HepG2 (cell line): ENCODE results near the gene CADPS. TPM values are rescaled to one million over a fixed set of nuclear protein-coding genes. Genes with fewer than 3 reads are reported as not detected.

Experiments
- ATAC-seq: fragments of 200-7000 bp; cut with Tn5 transposase; 3 replicates; pipeline ENCODE4 v1.9.1; 2020; ENCODE audit warnings: mild to moderate bottlenecking, moderate library complexity
- BruUV-seq: library from RNA; stranded (reverse); fragments of 400-500 nt; replicated peaks from 2 replicates; lab custom pipeline; 2021; lab: Mats Ljungman, UMichigan
- CTCF ChIA-PET: fragments of 300-600 bp; formaldehyde crosslinking; extraction: SDS; loops from one replicate; lab custom pipeline; 2021; ENCODE audit warnings: low total read pairs, inconsistent platforms, low intra/inter-chr PET ratio; lab: Yijun Ruan, JAX
- POLR2A ChIA-PET: fragments of 350-600 bp; sonication (Branson Sonifier 250); formaldehyde crosslinking; loops from one replicate; lab custom pipeline; 2020; ENCODE audit warnings: antibody characterized with exemption, inconsistent platforms; lab: Yijun Ruan, JAX
- DNase-seq: peaks from one replicate; pipeline ENCODE4 v3.0.0-alpha.2; 2015; ENCODE audit warnings: low spot score
- FAIRE-seq: peaks from 3 replicates; lab custom pipeline; 2011; peaks lifted over from hg19 to GRCh38; lab: Jason Lieb, UNC
- H2AFZ ChIP-seq: one replicate; pipeline ENCODE4 v1.6.1; 2011; ENCODE audit warnings: low read length, inconsistent platforms
- H3K27ac ChIP-seq: fragments of 300-600 bp; 3 replicates; pipeline ENCODE4 v1.8.0; 2011; ENCODE audit warnings: mixed run types, mild to moderate bottlenecking, mixed read lengths, low read length, inconsistent platforms; ENCODE audit not compliant: insufficient read depth; ENCODE audit errors: extremely low read length
- H3K27me3 ChIP-seq, 2 experiments: fragments of 200-600 bp in 1 of 2; 2 replicates in 1 of 2; 3 replicates in 1 of 2; pipeline versions ENCODE4 v1.6.0 to v1.8.0; 2011; ENCODE audit warnings: low read length in 2 of 2, mild to moderate bottlenecking in 2 of 2, moderate library complexity in 2 of 2, inconsistent platforms in 1 of 2; ENCODE audit not compliant: insufficient read depth in 2 of 2, control insufficient read depth in 1 of 2
- H3K36me3 ChIP-seq, 2 experiments: fragments of 200-600 bp in 1 of 2; replicated peaks in 1 of 2; 2 replicates in 1 of 2; 3 replicates in 1 of 2; pipeline versions ENCODE4 v1.5.1 to v1.8.0; 2011; ENCODE audit warnings: low read length in 2 of 2, inconsistent platforms in 1 of 2; ENCODE audit not compliant: insufficient read depth in 2 of 2, control insufficient read depth in 1 of 2
- H3K4me1 ChIP-seq: 2 replicates; pipeline ENCODE4 v1.5.1; 2012; ENCODE audit warnings: low read length, inconsistent platforms; ENCODE audit not compliant: insufficient read depth
- H3K4me2 ChIP-seq: 2 replicates; pipeline ENCODE4 v1.6.0; 2011; ENCODE audit warnings: low read depth, low read length, inconsistent platforms
- H3K4me3 ChIP-seq, 3 experiments: fragments of 200-600 bp in 1 of 3; sonication (generic), shearing (Covaris generic) in 1 of 3; replicated peaks in 1 of 3; 2 replicates each; pipeline ENCODE4 v1.5.1; 2011 to 2016; ENCODE audit warnings: low read length in 3 of 3, inconsistent platforms in 2 of 3, low read depth in 2 of 3, mild to moderate bottlenecking in 2 of 3, control low read depth in 1 of 3, mixed read lengths in 1 of 3; ENCODE audit not compliant: insufficient read depth in 1 of 3
- H3K79me2 ChIP-seq: one replicate; pipeline ENCODE4 v1.6.1; 2011; ENCODE audit warnings: low read length, inconsistent platforms; ENCODE audit not compliant: insufficient read depth
- H3K9ac ChIP-seq: 2 replicates; pipeline ENCODE4 v1.6.0; 2011; ENCODE audit warnings: mild to moderate bottlenecking, low read depth, low read length, inconsistent platforms; ENCODE audit not compliant: insufficient read depth
- H3K9me3 ChIP-seq: 2 replicates; pipeline ENCODE4 v1.5.1; 2012; ENCODE audit warnings: mild to moderate bottlenecking, low read length
- H4K20me1 ChIP-seq: 2 replicates; pipeline ENCODE4 v1.6.0; 2011; ENCODE audit warnings: inconsistent platforms, mild to moderate bottlenecking, low read length, moderate library complexity; ENCODE audit not compliant: insufficient read depth
- CAMTA2 ChIP-seq: sonication (generic); formaldehyde crosslinking; IDR thresholded peaks from 2 replicates; pipeline ENCODE4 v1.4.0; 2020; ENCODE audit warnings: mild to moderate bottlenecking, missing genetic modification reagents, borderline replicate concordance
- CBFB ChIP-seq: sonication (generic); formaldehyde crosslinking; IDR thresholded peaks from 2 replicates; pipeline ENCODE4 v1.4.0; 2020; ENCODE audit warnings: missing genetic modification reagents
- ELF4 ChIP-seq: sonication (generic); formaldehyde crosslinking; IDR thresholded peaks from 2 replicates; pipeline ENCODE4 v1.5.0; 2020; ENCODE audit warnings: missing genetic modification reagents, mild to moderate bottlenecking, moderate library complexity, borderline replicate concordance
- FOXK1 ChIP-seq: sonication (generic); formaldehyde crosslinking; IDR thresholded peaks from 2 replicates; pipeline ENCODE4 v1.4.0; 2020; ENCODE audit warnings: low read depth, missing genetic modification reagents, borderline replicate concordance
- HDAC6 ChIP-seq: fragments of 200-600 bp; sonication (generic); IDR thresholded peaks from 2 replicates; pipeline ENCODE4 v1.7.0; 2017; ENCODE audit warnings: mild to moderate bottlenecking, antibody characterized with exemption, low read length, low read depth
- IKZF4 ChIP-seq: sonication (generic); formaldehyde crosslinking; IDR thresholded peaks from 2 replicates; pipeline ENCODE4 v1.5.1; 2020; ENCODE audit warnings: borderline replicate concordance, mild to moderate bottlenecking, low read depth, missing genetic modification reagents; ENCODE audit errors: not compliant biosample characterization
- KLF6 ChIP-seq: IDR thresholded peaks from 2 replicates; pipeline ENCODE4 v1.8.0; 2016; ENCODE audit warnings: missing biosample characterization, missing genetic modification reagents
- SMARCE1 ChIP-seq: fragments of 450-650 bp; IDR thresholded peaks from 2 replicates; pipeline ENCODE4 v1.6.1; 2017; ENCODE audit warnings: borderline replicate concordance
- TBP ChIP-seq: sonication (generic); formaldehyde crosslinking; IDR thresholded peaks from 2 replicates; pipeline ENCODE4 v1.5.0; 2020; ENCODE audit warnings: missing genetic modification reagents
- ZNF510 ChIP-seq: sonication (generic); formaldehyde crosslinking; IDR thresholded peaks from 2 replicates; pipeline ENCODE4 v1.4.0; 2020; ENCODE audit warnings: low read depth, mild to moderate bottlenecking, missing genetic modification reagents
- ZNF577 ChIP-seq: sonication (generic); formaldehyde crosslinking; IDR thresholded peaks from 2 replicates; pipeline ENCODE4 v1.4.0; 2020; ENCODE audit warnings: mild to moderate bottlenecking, low read depth, missing genetic modification reagents, borderline replicate concordance
- WGBS: methylation state at CpG from one replicate; pipeline ENCODE4 v1.1.6; 2017; ENCODE audit warnings: low lambda C conversion rate; 5-methylcytosine and 5-hydroxymethylcytosine counted together
- in situ Hi-C: cut with HindIII; loops from 2 replicates; pipeline ENCODE4 v1.10.0; 2017; ENCODE audit warnings: low pct_unique_long_range_greater_than_20kb; ENCODE audit not compliant: extremely low pct_ligation_motif_present
- intact Hi-C: fragments of 100-400 bp; cut with micrococcal nuclease; formaldehyde crosslinking; loops from one replicate; pipeline ENCODE4 v1.10.0; 2022; ENCODE audit not compliant: unreplicated experiment
- polyA plus RNA-seq, 8 experiments: library from polyadenylated mRNA; depleted of rRNA in 3 of 8; stranded (reverse) in 7 of 8; unstranded in 1 of 8; fragments of >200 nt; fragmentation: Illumina TruSeq in 4 of 8; extraction: Trizol in 4 of 8; gene quantifications; 2 replicates each; pipeline versions ENCODE4 v1.2.1 to v1.2.3, GENCODE V29; 2011 to 2016; ENCODE audit warnings: low read depth in 4 of 8, missing spikeins in 1 of 8, mixed read lengths in 1 of 8; ENCODE audit not compliant: insufficient read depth in 1 of 8
- total RNA-seq, 5 experiments: library from RNA; depleted of rRNA; stranded (reverse); fragments of >200 nt; fragmentation: Illumina TruSeq; extraction: Trizol; gene quantifications; 2 replicates each; pipeline ENCODE4 v1.2.3, GENCODE V29; 2016; ENCODE audit warnings: low read depth in 1 of 5
- TF ChIP-seq, protein P1 (sequence below): sonication (generic); formaldehyde crosslinking; IDR thresholded peaks from 2 replicates; pipeline ENCODE4 v1.9.0; 2021; ENCODE audit warnings: missing genetic modification reagents, borderline replicate concordance
- TF ChIP-seq, protein P2 (sequence below): sonication (generic); formaldehyde crosslinking; IDR thresholded peaks from 2 replicates; pipeline ENCODE4 v1.4.0; 2020; ENCODE audit warnings: missing genetic modification reagents

Gene CADPS
- total and polyA plus RNA-seq, 2 of the 13 experiments (the other 11 are each of a cell fraction or from before 2014, with no cell fraction given), result not detected

DNA sequence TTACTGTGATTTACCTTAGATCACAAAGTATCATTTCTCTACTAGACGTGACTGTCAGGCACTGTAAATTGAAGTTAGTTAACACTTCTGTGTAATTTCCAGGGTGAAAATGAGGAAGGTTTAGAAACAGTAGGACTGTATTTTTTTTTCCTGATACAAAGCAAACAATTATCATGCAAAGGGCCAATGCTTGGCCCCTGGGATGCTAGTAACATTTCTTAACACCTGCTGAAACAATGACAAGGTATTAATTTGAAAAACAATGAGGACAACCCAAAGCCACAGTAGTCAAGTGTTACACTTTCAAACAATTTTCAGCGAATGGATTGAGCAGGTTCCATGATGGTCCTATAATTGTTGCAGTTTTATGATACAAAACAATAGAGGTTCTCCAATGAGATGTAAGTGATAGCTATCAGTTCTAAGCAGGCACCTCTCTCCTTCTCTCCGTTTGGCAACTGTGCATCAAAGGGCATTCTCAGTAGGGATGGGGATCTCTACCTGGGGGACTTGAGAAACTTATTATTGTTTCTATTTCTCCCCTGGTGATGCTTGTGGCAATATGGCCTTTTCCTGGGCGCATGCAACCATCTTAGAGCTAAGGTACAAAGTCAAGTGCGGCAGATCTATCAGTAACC, 435.9 kb downstream of the CADPS start:
- BruUV-seq, result no TSS peak
- ATAC-seq, result no peak
- in situ Hi-C loops, result no loop called here
- Histone ChIP-seq H3K4me3 (no peak overlapping the region), H3K27me3 (peaks cover 0 to 10% of the 10 kb centered on the region in 2 experiments; a peak in 2 of 5 replicates), H3K27ac (no peak overlapping the region), H3K79me2 (no peaks in the 10 kb centered on the region), H3K36me3 (no peaks in the 10 kb centered on the region), H3K4me2 (no peak overlapping the region), H3K9me3 (no peaks in the 10 kb centered on the region), H4K20me1 (no peaks in the 10 kb centered on the region), H3K4me1 (no peaks in the 10 kb centered on the region), H3K9ac (no peak overlapping the region), H2AFZ (no peak overlapping the region)
- ChIA-PET POLR2A (no interaction called here), CTCF (no interaction called here)
- intact Hi-C loops, result no loop called here
- WGBS, result 2% methylated on average over 5 of the region's 5 CpGs
- no peak for FAIRE-seq
- TF ChIP-seq HDAC6, result no peak
- no peak for TF ChIP-seq CAMTA2 (CRISPR knock-in tag)
- TF ChIP-seq, protein P1, sequence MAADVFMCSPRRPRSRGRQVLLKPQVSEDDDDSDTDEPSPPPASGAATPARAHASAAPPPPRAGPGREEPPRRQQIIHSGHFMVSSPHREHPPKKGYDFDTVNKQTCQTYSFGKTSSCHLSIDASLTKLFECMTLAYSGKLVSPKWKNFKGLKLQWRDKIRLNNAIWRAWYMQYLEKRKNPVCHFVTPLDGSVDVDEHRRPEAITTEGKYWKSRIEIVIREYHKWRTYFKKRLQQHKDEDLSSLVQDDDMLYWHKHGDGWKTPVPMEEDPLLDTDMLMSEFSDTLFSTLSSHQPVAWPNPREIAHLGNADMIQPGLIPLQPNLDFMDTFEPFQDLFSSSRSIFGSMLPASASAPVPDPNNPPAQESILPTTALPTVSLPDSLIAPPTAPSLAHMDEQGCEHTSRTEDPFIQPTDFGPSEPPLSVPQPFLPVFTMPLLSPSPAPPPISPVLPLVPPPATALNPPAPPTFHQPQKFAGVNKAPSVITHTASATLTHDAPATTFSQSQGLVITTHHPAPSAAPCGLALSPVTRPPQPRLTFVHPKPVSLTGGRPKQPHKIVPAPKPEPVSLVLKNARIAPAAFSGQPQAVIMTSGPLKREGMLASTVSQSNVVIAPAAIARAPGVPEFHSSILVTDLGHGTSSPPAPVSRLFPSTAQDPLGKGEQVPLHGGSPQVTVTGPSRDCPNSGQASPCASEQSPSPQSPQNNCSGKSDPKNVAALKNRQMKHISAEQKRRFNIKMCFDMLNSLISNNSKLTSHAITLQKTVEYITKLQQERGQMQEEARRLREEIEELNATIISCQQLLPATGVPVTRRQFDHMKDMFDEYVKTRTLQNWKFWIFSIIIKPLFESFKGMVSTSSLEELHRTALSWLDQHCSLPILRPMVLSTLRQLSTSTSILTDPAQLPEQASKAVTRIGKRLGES (CRISPR knock-in tag), result no peak
- TF ChIP-seq SMARCE1, result no peak
- TF ChIP-seq IKZF4 (CRISPR knock-in tag), result no peak
- no peak for TF ChIP-seq CBFB
- no peak for TF ChIP-seq ZNF510 (CRISPR knock-in tag)
- TF ChIP-seq, protein P2, sequence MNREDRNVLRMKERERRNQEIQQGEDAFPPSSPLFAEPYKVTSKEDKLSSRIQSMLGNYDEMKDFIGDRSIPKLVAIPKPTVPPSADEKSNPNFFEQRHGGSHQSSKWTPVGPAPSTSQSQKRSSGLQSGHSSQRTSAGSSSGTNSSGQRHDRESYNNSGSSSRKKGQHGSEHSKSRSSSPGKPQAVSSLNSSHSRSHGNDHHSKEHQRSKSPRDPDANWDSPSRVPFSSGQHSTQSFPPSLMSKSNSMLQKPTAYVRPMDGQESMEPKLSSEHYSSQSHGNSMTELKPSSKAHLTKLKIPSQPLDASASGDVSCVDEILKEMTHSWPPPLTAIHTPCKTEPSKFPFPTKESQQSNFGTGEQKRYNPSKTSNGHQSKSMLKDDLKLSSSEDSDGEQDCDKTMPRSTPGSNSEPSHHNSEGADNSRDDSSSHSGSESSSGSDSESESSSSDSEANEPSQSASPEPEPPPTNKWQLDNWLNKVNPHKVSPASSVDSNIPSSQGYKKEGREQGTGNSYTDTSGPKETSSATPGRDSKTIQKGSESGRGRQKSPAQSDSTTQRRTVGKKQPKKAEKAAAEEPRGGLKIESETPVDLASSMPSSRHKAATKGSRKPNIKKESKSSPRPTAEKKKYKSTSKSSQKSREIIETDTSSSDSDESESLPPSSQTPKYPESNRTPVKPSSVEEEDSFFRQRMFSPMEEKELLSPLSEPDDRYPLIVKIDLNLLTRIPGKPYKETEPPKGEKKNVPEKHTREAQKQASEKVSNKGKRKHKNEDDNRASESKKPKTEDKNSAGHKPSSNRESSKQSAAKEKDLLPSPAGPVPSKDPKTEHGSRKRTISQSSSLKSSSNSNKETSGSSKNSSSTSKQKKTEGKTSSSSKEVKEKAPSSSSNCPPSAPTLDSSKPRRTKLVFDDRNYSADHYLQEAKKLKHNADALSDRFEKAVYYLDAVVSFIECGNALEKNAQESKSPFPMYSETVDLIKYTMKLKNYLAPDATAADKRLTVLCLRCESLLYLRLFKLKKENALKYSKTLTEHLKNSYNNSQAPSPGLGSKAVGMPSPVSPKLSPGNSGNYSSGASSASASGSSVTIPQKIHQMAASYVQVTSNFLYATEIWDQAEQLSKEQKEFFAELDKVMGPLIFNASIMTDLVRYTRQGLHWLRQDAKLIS, result no peak
- no peak for TF ChIP-seq KLF6 (CRISPR knock-in tag)
- no peak for TF ChIP-seq ZNF577 (CRISPR knock-in tag)
- TF ChIP-seq FOXK1 (CRISPR knock-in tag), result no peak
- TF ChIP-seq ELF4, result no peak
- no peak for TF ChIP-seq TBP
- DNase-seq, result no peak
